Activated CD4-positive, alpha-beta T cell treated with anti-CD3 and anti-CD28 coated beads, Interleukin-2, Interleukin-4, amounts not matched to agents 100 ng/mL and 50 ng/mL, durations not matched to agents 16 hours and 8 hours (primary cell): Measurements from ENCODE around the gene DAAM1.

ENCODE experiments used
- DNase-seq: peaks from one replicate; pipeline ENCODE4 v3.0.0-alpha.2; 2020; ENCODE audit warnings: low spot score

The DAAM1 gene

DNA sequence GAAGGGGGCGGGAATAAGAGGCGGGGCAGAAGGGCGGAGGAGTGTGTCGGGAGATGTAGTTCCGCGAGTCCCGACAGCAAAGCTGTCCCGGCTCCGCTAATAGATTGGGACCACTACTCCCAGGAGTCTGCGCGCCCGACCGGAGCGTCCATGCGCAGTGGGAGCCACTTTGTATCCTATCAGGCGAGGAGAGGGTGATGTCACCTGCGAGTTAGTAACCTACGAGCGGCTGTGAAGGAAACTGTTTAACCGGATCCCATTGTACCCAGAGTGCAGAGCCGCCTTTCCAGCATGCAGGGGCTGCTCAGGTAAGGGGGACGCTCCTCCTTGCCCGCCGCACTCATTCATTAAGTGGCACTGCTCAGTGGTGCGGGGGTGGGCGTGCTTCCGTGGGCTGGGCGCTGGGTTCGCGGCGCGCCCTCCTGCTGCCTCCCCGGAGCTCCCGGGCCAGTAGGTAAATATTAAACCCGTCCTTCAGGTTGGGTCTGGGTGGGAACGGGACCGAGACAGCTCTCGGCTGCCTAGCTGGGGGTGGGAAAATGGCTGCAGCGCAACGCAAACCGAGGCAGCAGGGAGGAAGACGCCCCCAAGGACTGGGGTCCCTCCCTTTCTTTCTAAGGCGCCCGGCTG lies at the start of gene DAAM1:
DAAM1 (plus strand) TSS at position 207 of the 630 bp plus-strand sequence. CDS start 74,811 bp downstream, outside the sequence.
- DNase-seq, result peak; percentile 97

DNA sequence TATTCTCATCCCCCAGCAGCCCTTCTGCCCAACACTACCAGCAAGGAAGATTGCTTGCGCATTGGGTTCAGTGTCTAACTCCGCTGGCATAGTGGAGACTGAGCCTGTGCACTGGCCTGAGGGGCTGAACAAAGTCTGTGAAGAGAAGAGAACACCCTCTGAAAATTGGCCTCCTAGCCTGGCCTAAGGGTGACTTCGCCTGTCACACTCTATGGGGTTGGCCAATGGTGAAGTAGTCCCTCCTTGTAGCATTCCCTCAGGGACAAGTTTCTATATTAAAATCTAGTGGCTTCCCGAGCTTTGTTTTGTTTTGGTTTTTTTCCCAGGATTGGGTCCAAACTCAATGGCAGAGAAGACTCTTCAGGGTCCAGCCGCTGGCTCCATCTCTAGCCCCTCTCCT lies 49.1 kb upstream of the DAAM1 start:
- no peak for DNase-seq

DNA sequence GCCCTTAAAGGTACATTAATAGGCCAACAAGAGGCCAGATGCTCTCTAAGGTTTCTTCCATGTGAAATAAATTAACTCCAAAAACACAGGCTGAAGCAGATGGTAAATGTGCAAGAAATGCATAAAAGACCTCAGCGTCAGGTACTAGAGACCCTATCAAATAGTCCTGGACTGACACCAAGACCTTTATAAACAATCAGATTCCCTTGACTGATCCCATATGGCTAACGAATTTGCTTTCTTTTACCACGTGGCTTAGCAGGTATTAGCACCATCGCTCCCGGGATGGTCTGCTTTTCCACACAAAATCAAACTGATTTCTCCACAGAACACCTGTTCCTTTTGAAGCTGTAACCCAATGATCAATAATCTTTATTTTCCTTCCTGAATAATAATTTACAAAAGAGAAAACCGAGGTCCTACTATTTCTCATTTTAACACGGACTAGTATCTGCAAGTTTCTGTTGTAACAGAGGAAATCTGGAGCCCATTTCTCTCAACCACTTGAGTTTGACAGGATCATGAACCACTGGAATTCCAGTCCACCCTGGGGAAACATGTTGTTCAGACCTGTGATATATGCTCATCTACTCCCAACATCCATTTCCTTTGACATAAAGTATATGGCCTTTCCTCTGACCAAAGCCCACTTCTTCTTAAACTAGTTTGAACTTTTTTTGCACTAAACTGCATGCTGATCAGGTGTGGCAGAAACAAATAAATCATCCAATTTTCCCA lies 48.2 kb upstream of the DAAM1 start:
- DNase-seq, result no peak

DNA sequence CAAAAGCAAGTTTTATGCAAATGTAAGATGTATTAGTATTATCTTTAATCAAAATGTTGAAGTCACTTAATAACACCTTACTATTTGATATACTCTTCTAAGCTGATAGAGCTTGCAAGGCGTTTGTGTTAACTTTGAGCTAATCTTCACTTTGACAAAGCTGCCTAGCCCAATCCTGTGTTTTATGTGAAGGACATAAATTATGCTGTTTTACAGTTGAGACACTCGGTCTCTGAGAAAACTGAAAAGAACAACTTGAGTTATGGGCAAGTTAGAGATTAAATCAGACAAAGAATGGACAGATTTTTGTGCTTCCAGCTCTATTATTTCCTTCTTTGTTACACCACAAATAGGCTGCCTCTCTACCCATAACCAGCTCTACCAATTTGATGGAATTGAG lies 42.0 kb upstream of the DAAM1 start:
- no peak for DNase-seq

DNA sequence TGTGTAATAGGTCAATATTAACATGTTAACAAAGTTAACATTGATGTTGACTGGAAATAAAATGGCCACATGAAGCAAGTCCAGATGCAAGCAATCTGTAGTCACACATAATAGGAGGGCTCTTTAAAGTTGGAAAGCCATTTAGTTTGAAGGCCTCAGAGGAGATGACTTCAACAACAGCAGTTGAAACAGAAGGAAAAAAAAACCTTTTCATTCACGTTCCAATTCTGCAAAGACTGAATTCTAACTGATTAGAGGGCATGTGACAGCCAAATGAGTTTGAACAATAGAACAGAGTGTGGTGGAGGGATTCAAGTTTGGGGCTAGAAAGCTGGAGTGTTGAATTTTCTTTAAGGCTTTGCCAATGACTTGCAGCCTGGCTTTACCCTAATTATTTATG lies 41.5 kb upstream of the DAAM1 start:
- no peak for DNase-seq

- no peak for DNase-seq
Observed at GRCh38 chr14:59148334-59148900, 40.0 kb upstream of the DAAM1 start.

- DNase-seq, result no peak
Observed at GRCh38 chr14:59150990-59151389, 37.5 kb upstream of the DAAM1 start.

DNA sequence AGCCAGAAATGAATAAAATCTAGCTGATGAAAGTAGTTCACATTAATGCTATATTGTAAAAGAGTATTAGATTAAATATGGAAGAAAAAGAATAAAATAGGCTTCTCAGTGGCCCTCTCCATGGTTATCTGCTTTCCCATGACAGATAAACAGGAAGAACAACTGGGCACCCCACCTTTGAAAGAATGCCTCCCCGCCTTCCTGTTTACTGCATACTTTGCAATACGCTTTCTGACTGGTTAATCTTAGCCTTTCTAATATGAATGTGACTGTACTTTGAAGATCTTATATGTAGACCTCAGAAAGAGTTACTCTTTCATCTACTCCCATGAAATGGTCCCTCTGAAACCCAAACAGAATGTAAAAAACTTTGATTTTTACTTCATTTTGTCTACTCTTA lies 34.1 kb upstream of the DAAM1 start:
- DNase-seq, result no peak

DNA sequence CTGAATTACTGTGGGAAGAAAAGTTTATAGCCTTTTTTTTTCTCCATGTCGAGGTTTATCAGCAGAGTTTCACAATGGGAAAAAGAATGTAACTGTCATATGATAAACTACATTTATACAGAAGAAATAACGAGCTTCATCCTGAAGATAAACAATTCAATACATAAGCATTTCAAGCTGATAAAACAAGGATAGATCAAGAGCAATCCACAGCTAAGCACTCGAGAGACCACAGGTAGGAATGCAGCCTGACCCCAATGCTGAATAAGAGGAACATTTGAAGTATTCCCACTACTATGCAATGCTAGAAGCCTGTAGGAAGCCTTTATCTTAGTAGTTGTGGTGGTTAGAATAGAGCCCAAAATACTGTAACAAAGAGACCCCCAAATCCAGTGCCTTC lies 32.6 kb upstream of the DAAM1 start:
- no peak for DNase-seq

DNA sequence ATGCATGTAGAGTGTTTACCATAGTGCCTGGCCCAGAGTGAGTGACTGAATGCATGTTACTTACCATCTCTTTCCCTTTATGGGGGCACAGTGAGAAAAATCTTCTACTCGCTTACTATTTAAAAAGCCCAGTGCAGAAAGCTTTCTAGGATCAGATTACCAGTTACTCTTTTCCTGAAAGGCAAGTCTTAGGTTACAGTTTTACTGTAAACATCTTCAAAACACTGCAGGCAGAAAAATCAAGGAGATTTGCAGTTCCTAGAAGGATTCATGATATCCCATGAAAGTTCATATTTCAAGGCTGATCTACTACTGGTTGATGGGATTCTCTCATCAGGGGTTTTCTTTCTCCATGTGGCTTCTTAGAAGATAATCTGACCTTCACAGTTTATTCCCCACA lies 29.3 kb upstream of the DAAM1 start:
- no peak for DNase-seq

GRCh38 chr14:59160506-59160905 lies 28.0 kb upstream of the DAAM1 start:
- no peak for DNase-seq

GRCh38 chr14:59161561-59162175 lies 26.8 kb upstream of the DAAM1 start:
- DNase-seq, result peak; percentile 18

DNA sequence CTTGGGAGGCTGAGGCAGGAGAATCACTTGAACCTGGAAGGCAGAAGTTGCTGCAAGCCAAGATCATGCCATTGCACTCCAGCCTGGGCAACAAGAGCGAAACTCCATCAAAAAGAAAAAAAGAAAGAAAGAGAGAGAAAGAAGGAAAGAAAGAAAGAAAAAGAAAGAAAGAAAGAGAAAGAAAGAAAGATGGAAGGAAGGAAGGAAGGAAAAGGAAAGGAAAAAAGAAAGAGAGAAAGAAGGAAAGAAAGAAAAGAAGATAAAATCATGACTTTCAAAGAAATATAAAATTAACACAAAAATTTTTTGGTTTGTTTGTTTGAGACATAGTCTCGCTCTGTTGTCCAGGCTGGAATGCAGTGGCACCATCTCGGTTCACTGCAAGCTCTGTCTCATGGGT lies 22.2 kb upstream of the DAAM1 start:
- no peak for DNase-seq

DNA sequence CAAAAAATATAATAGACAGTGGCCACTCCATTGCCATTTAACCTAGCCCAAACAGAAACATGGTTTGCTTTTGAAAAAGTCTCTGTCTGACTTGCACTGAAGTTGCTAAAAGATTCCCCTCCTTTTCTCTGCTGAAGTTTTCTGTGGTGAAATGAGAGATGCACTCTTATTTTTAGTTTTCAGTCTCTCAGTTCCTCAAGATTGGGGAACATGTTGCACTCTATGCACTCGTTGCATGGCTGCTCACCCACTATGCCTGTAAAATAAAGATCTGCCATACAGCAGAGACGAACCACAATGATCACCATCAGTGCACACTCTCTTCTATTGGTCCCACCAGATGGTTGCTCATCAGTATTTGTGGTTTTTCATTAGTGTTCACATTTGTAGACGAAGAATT lies 13.1 kb upstream of the DAAM1 start:
- no peak for DNase-seq

GRCh38 chr14:59176765-59177164 lies 11.7 kb upstream of the DAAM1 start:
- DNase-seq, result no peak

DNA sequence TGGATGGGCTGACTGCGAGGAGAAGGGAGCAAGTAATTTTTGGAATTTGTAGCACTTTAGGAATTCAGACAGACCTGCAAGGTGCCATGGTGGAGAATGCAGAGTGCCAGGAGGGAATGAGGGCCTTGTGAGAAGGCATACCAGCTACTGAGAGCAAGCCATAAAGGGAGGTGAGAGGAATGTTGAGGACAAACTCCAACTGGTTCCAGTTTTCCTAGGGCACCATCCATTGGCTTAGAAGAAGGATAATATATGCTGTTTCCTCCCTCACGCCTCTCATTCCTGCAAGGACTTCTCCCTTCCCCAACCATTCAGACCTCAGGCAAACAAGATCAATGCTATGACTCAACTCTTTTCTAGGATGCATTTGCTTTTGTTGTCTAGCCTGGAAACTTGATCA lies 11.2 kb upstream of the DAAM1 start:
- no peak for DNase-seq

DNA sequence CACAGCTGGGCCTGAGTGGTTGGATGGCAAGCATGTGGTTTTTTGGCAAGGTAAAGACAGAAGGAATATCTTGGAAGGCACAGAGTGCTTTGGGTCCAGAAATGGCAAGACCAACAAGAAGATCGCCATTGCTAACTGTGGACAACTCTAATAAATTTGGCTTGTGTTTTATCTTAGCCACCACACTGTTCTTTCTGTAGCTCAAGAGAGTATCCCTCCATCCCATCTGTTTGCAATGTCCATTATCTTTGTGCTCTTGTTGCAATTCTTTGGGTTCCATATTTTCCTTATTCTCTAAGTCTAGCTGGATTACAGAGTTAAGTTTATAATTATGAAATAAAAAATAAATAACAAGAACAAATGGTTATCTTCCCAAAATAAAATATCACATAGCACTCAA lies 6.7 kb upstream of the DAAM1 start:
- no peak for DNase-seq

- no peak for DNase-seq
Observed at GRCh38 chr14:59182641-59183040, 5.8 kb upstream of the DAAM1 start.

DNA sequence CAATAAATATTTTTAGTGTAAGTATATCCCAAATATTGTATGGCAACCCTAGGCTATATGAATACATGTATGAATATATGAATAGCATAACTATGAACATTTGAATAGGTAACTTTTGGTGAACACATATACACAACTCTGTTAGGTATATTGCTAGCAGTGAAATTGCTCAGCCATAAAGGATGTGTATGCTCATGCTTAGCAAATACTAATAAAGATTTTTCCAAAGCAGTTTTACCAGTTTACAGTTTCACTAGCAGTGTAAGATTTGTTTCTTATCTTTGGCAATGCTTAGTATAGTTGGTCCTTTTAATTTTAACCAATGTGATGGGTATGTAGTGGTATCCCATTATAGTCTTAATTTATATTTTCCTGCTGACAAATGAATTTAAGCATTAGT lies 5.3 kb upstream of the DAAM1 start:
- no peak for DNase-seq

GRCh38 chr14:59184396-59184795 lies 4.1 kb upstream of the DAAM1 start:
- no peak for DNase-seq

DNA sequence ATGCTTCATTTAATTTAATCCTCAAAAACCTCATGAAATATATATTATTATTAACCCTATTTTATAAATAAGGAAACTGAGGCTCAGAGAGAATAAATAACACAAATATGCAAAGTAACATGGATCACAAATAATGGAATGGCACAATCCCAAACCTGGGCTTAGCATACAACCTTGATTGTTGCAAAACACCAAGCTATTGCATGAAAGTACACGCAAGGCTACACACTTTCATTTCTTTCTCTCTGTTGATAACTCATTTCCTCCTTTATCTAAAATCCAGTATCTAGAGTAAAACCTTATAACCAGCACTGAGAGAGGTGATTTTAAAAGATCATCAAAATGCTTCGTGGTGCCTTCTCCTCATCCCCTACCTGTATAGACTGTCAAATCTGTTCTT lies 2.8 kb upstream of the DAAM1 start:
- no peak for DNase-seq

DNA sequence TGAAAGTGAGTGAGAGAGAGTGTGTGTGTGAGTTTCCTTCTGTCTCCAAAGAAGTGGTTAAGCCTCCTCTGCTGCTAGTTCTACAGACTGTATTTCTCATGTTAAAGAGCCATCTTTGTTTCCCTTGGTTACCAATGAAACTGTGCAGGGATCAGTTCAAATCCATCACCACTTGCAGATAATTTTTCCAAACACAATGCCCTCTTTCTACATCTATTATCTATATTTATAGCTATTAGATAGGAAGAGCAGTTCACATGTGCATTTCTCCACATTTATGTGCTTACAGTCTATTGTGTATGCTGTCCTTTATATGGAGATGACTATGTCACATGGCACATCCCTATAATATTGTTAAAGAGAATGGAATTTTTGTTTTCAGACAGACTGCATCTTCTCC lies 2.2 kb upstream of the DAAM1 start:
- no peak for DNase-seq

DNA sequence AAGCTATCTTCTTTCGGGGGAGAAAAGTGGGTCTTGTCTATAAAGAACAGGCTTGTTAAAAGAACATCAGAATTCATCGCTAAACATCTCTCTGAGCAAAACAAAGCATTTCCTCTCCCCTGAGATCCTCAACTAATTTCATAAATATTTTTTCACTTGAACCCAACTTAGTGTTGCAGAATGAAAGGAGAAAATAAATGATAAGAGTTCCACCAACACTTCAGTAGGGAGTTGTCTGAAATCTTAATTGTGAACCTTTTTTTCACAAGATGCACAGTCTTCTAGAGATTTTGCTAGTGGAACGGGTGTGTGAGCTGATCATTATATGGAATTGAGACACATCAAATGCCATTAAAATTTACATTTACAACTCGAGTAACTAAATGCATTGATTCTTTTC lies 1.3 kb upstream of the DAAM1 start:
- no peak for DNase-seq
